Activated B cell treated with CpG ODN at 0.5 μM for 24 hours (primary cell): ENCODE data around the gene TRIM33. TPM values are rescaled to one million over a fixed set of nuclear protein-coding genes. Genes with fewer than 3 reads are reported as not detected.
"Not testable (repeated sequence)": the region's sequence is repeated elsewhere in the genome, so short reads cannot be mapped to it uniquely, and the experiment has no call there.

Experiments used
- ATAC-seq: fragments of 200-7000 bp; cut with Tn5 transposase; one replicate; pipeline ENCODE4 v1.10.0; 2021; ENCODE audit warnings: low read depth, mild to moderate bottlenecking, moderate library complexity
- CTCF ChIA-PET: fragments of 350-600 bp; sonication (Branson Sonifier 250); formaldehyde crosslinking; loops from one replicate; lab custom pipeline; 2021; ENCODE audit warnings: antibody characterized with exemption; lab: Charles Lee
- POLR2A ChIA-PET: fragments of 350-600 bp; sonication (Branson Sonifier 250); formaldehyde crosslinking; loops from one replicate; lab custom pipeline; 2021; ENCODE audit warnings: antibody characterized with exemption; lab: Charles Lee
- DNase-seq: peaks from one replicate; pipeline ENCODE4 v3.0.0; 2022
- H3K27ac Mint-ChIP-seq: one replicate; pipeline ENCODE4 v1.8.0; 2020; ENCODE audit warnings: mixed read lengths
- H3K27me3 Mint-ChIP-seq: one replicate; pipeline ENCODE4 v1.8.0; 2021; ENCODE audit warnings: mixed read lengths
- H3K36me3 Mint-ChIP-seq: one replicate; pipeline ENCODE4 v1.8.0; 2021; ENCODE audit warnings: low read depth, mixed read lengths
- H3K4me1 Mint-ChIP-seq: one replicate; pipeline ENCODE4 v1.8.0; 2021; ENCODE audit warnings: mixed read lengths
- H3K4me3 Mint-ChIP-seq: one replicate; pipeline ENCODE4 v1.8.0; 2020; ENCODE audit warnings: mild to moderate bottlenecking, mixed read lengths
- H3K9me3 Mint-ChIP-seq: one replicate; pipeline ENCODE4 v1.8.0; 2020; ENCODE audit warnings: mixed read lengths
- intact Hi-C: fragments of 100-400 bp; cut with micrococcal nuclease; formaldehyde crosslinking; loops from one replicate; pipeline ENCODE4 v1.15.1; 2024
- total RNA-seq: library from RNA; stranded (reverse); gene quantifications from 2 replicates; pipeline ENCODE4 v1.2.3, GENCODE V29; 2022
- TF ChIP-seq, protein P1 (sequence below): fragments of 200-600 bp; IDR thresholded peaks from one replicate; pipeline ENCODE4 v1.8.0; 2022; ENCODE audit warnings: antibody characterized with exemption, mild to moderate bottlenecking

TRIM33 gene
- total RNA-seq, 1 donor from 2014 or later, result 41.2 TPM

DNA sequence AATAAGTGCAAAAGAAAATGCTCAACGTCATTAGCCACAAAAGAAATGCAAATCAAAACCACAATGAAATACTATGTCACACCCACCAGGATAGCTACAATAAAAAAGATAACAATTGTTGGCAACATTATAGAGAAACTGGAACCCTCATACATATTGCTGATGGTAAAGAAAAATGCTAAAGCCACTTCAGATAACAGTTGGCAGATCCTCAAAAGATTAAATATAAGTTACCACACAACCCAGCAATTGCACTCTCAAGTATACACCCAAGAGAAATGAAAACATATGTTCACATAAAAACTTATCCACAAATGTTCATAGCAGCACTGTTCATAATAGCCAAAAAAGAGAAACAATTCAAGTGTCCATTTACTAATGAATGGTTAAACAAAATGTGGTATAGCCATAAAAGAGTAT, 20.7 kb downstream of the TRIM33 start:
- Mint-ChIP-seq H3K27me3 (no peaks in the 10 kb centered on the region), H3K4me3 (no peak overlapping the region), H3K4me1 (peaks cover 54% of the 10 kb centered on the region), H3K36me3 (peaks cover 22% of the 10 kb centered on the region), H3K27ac (no peak overlapping the region), H3K9me3 (peaks cover 11% of the 10 kb centered on the region)
- TF ChIP-seq, protein P1, sequence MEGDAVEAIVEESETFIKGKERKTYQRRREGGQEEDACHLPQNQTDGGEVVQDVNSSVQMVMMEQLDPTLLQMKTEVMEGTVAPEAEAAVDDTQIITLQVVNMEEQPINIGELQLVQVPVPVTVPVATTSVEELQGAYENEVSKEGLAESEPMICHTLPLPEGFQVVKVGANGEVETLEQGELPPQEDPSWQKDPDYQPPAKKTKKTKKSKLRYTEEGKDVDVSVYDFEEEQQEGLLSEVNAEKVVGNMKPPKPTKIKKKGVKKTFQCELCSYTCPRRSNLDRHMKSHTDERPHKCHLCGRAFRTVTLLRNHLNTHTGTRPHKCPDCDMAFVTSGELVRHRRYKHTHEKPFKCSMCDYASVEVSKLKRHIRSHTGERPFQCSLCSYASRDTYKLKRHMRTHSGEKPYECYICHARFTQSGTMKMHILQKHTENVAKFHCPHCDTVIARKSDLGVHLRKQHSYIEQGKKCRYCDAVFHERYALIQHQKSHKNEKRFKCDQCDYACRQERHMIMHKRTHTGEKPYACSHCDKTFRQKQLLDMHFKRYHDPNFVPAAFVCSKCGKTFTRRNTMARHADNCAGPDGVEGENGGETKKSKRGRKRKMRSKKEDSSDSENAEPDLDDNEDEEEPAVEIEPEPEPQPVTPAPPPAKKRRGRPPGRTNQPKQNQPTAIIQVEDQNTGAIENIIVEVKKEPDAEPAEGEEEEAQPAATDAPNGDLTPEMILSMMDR, result no peak
- DNase-seq, result no peak
- intact Hi-C loops, result loop anchor here (2.0 kb wide), 2 partner anchors 13 to 19 kb away; no protein-coding TSS in a partner anchor
- CTCF ChIA-PET, result no interaction called here
- peak; percentile 40 for ATAC-seq
- POLR2A ChIA-PET, result no interaction called here

DNA sequence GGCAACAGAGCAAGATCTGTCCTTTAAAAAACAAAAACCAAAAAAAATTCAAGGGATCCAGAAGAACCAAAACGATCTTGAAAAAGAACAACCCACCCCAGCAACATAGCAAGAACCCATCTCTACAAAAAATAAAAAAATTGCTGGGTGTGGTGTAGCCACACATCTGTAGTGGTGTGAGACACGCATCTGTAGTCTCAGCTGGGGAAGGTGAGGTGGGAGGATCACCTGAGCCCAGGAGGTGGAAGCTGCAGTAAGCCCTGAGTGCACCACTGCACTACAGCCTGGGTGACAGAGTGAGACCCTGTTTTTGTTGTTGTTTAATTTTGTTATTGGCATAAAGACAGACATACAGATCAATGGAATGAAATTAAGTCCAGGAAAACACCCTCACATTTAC, 22.3 kb downstream of the TRIM33 start:
- intact Hi-C loops, result no loop called here
- H3K9me3 Mint-ChIP-seq, result peaks cover 11% of the 10 kb centered on the region
- CTCF ChIA-PET, result no interaction called here
- TF ChIP-seq, protein P1, result no peak
- peaks cover 57% of the 10 kb centered on the region for H3K4me1 Mint-ChIP-seq
- H3K27ac Mint-ChIP-seq, result peak overlapping the region; percentile 37
- H3K27me3 Mint-ChIP-seq, result no peaks in the 10 kb centered on the region
- ATAC-seq (no peak), DNase-seq (no peak)
- no peak overlapping the region for H3K4me3 Mint-ChIP-seq
- POLR2A ChIA-PET, result no interaction called here
- H3K36me3 Mint-ChIP-seq, result peaks cover 21% of the 10 kb centered on the region

DNA sequence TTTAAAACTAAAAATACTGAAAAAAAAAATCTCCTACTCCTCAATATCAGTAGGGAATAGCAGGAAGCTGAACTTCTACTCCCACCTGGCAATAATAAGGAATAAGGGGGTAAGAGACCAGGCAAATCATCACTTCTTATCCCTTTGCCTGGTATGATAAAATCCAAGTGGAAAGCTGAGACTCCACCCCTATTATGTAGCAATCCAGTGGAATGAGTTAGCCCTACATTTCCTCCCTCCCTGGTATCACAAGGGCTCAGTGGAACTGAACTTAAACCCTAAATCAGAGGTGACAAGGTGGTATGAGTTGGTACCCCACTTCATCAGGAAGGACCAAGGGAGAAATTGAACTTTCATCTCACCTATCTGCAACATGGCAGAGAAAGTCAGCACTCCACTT, 25.7 kb downstream of the TRIM33 start:
- H3K4me1 Mint-ChIP-seq, result peaks cover 61% of the 10 kb centered on the region
- H3K4me3 Mint-ChIP-seq, result no peak overlapping the region
- intact Hi-C loops, result no loop called here
- peaks cover 3% of the 10 kb centered on the region for H3K9me3 Mint-ChIP-seq
- ChIA-PET POLR2A (no interaction called here), CTCF (no interaction called here)
- H3K36me3 Mint-ChIP-seq, result peaks cover 8% of the 10 kb centered on the region
- DNase-seq, result no peak
- TF ChIP-seq, protein P1, result no peak
- H3K27ac Mint-ChIP-seq, result no peak overlapping the region
- no peaks in the 10 kb centered on the region for H3K27me3 Mint-ChIP-seq
- ATAC-seq, result no peak

DNA sequence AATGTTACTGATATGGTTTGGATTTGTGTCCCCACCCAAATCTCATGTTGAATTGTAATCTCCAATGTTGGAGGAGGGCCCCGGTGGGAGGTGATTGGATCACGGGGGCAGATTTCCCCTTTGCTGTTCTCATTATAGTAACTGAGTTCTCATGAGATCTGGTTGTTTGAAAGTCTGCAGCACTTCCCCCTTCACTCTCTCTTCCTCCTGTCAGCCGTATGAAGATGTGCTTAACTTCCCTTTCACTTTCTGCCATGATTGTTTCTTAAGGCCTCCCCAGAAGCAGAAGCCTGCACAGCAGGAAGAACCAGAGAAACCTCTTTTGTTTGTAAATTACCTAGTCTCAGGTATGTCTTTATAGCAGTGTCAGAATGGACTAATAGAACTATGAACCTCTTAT, 28.4 kb downstream of the TRIM33 start:
- H3K4me3 Mint-ChIP-seq, result peak overlapping the region; percentile 72
- CTCF ChIA-PET, result no interaction called here
- peaks cover 7% of the 10 kb centered on the region for H3K9me3 Mint-ChIP-seq
- peak overlapping the region; percentile 91 for H3K27ac Mint-ChIP-seq
- POLR2A ChIA-PET, result interaction anchor here (1.7 to 2.1 kb wide), 2 partner anchors 28 to 234 kb away, joined by 4 to 22 read pairs; partner anchors contain the start of genes NRAS and TRIM33
- TF ChIP-seq, protein P1, result no peak
- DNase-seq (no peak), ATAC-seq (peak; percentile 99)
- H3K27me3 Mint-ChIP-seq, result no peaks in the 10 kb centered on the region
- peaks cover 54% of the 10 kb centered on the region for H3K4me1 Mint-ChIP-seq
- peaks cover 11% of the 10 kb centered on the region for H3K36me3 Mint-ChIP-seq
- intact Hi-C loops, result loop anchor here (1.0 to 2.0 kb wide), 2 partner anchors 16 to 29 kb away; partner anchors contain the start of gene TRIM33

DNA sequence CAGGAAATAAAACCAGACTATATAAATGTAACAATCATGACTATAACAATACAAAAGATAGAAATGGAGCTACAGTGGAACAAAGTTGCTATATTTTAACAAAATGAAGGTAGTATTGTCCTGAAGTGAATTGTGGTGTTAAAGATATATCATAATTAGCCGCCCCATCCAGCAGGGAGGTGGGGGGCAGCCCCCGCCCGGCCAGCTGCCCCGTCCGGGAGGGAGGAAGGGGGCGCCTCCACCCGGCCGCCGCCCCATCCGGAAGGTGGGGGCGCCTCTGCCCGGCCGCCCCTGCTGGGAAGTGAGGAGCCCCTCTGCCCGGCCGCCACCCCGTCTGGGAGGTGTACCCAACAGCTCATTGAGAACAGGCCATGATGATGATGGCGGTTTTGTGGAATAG, 31.4 kb downstream of the TRIM33 start:
- CTCF ChIA-PET, ATAC-seq, H3K9me3 Mint-ChIP-seq, POLR2A ChIA-PET, DNase-seq, H3K4me3 Mint-ChIP-seq, H3K27me3 Mint-ChIP-seq: not testable (repeated sequence)
- H3K36me3 Mint-ChIP-seq, result peaks cover 11% of the 10 kb centered on the region
- peak overlapping the region; percentile 39 for H3K27ac Mint-ChIP-seq
- intact Hi-C loops, result loop anchor here (5.0 kb wide), 1 partner anchor 37 kb away; no protein-coding TSS in a partner anchor
- peaks cover 64% of the 10 kb centered on the region for H3K4me1 Mint-ChIP-seq
